PC-9 (cell line): ENCODE measurements around the gene GABRR2.
"Not testable (repeated sequence)": the region's sequence is repeated elsewhere in the genome, so short reads cannot be mapped to it uniquely, and the experiment has no call there.

ENCODE experiments used
- CTCF ChIP-seq: fragments of 200-600 bp; sonication (generic); conservative IDR thresholded peaks from 2 replicates; pipeline ENCODE4 v1.6.1; 2017; ENCODE audit warnings: mixed run types, antibody characterized with exemption, mild to moderate bottlenecking, moderate library complexity
- EZH2 ChIP-seq: fragments of 200-600 bp; sonication (generic); IDR thresholded peaks from 2 replicates; pipeline ENCODE4 v1.8.0; 2017; ENCODE audit warnings: antibody characterized with exemption, low read depth

- not testable (repeated sequence) for TF ChIP-seq EZH2, CTCF
Observed at GRCh38 chr6:89295116-89295515, 20.0 kb downstream of the GABRR2 start.
